Measurements from ENCODE around the gene NLRP11.

- TF ChIP-seq CTCF (IDR thresholded peaks at IDR 0.05; ENCODE audit: insufficient read depth, low read length) (no peak), POLR2AphosphoS5 (IDR thresholded peaks at IDR 0.05; ENCODE audit: low read depth) (no peak), GABPA (IDR thresholded peaks at IDR 0.05; ENCODE audit: low read depth) (no peak), REST (IDR thresholded peaks at IDR 0.05; ENCODE audit: insufficient replicate concordance, low read depth) (no peak), SPI1 (IDR thresholded peaks at IDR 0.05; ENCODE audit: borderline replicate concordance, low read depth) (no peak)
Measured at GRCh38 chr19:55836340-55836739, 4.5 kb upstream of the NLRP11 start, which contains the start of gene NLRP4.

Measured in HL-60 (cell line).